GM18511 (cell line): ENCODE measurements around the gene FKBP14.
"Not testable (repeated sequence)": the region's sequence is repeated elsewhere in the genome, so short reads cannot be mapped to it uniquely, and the experiment has no call there.

Experiments
- ATAC-seq: cut with Tn5 transposase; IDR thresholded peaks from one replicate; pipeline ENCODE4 v1.9.1; 2021; ENCODE audit warnings: mild to moderate bottlenecking, moderate library complexity; ENCODE audit not compliant: unreplicated experiment

Gene FKBP14

GRCh38 chr7:29962035-29962434 lies 64.5 kb downstream of the FKBP14 start:
- no peak for ATAC-seq

- ATAC-seq, result not testable (repeated sequence)
These were observed 64.9 kb downstream of the FKBP14 start for GRCh38 chr7:29961611-29962010.
